SK-N-SH treated with all-trans-retinoic acid at 6 μM for 48 hours (cell line): ENCODE data around the gene AOPEP.

Source experiments
- ATAC-seq: fragments of 200-7000 bp; cut with Tn5 transposase; 3 replicates; pipeline ENCODE4 v1.9.1; 2020; ENCODE audit warnings: mild to moderate bottlenecking, moderate library complexity
- ARNTL ChIP-seq: fragments of 450-650 bp; formaldehyde crosslinking; IDR thresholded peaks from 2 replicates; pipeline ENCODE4 v1.5.0; 2020; ENCODE audit warnings: low read depth, mild to moderate bottlenecking, moderate library complexity, borderline replicate concordance
- BACH2 ChIP-seq: fragments of 250-450 bp; sonication (Bioruptor Pico); IDR thresholded peaks from 2 replicates; pipeline ENCODE4 v1.9.0; 2021; ENCODE audit warnings: mild to moderate bottlenecking, borderline replicate concordance
- CSDC2 ChIP-seq: fragments of 250-450 bp; sonication (Bioruptor Pico); IDR thresholded peaks from 2 replicates; pipeline ENCODE4 v1.5.0; 2020; ENCODE audit warnings: mild to moderate bottlenecking, moderate library complexity
- CSRNP3 ChIP-seq: fragments of 250-450 bp; sonication (Bioruptor Pico); IDR thresholded peaks from 2 replicates; pipeline ENCODE4 v1.5.1; 2021; ENCODE audit warnings: mild to moderate bottlenecking, moderate library complexity
- ESRRG ChIP-seq: fragments of 250-450 bp; sonication (Bioruptor Pico); IDR thresholded peaks from 2 replicates; pipeline ENCODE4 v1.6.1; 2021; ENCODE audit warnings: mild to moderate bottlenecking
- GLIS3 ChIP-seq: fragments of 250-450 bp; sonication (Bioruptor Pico); IDR thresholded peaks from 2 replicates; pipeline ENCODE4 v1.5.0; 2020; ENCODE audit warnings: mild to moderate bottlenecking, moderate library complexity
- ISL1 ChIP-seq: fragments of 250-450 bp; sonication (Bioruptor Pico); IDR thresholded peaks from 2 replicates; pipeline ENCODE4 v2.1.2; 2022; ENCODE audit warnings: mild to moderate bottlenecking, moderate library complexity
- OSR1 ChIP-seq: fragments of 250-450 bp; sonication (Bioruptor Pico); IDR thresholded peaks from 2 replicates; pipeline ENCODE4 v1.8.0; 2022; ENCODE audit warnings: moderate library complexity, mild to moderate bottlenecking, inconsistent platforms
- PATZ1 ChIP-seq: fragments of 250-450 bp; sonication (Bioruptor Pico); IDR thresholded peaks from 2 replicates; pipeline ENCODE4 v1.8.0; 2020; ENCODE audit warnings: mild to moderate bottlenecking, moderate library complexity, borderline replicate concordance
- RARB ChIP-seq: fragments of 250-450 bp; sonication (Bioruptor Pico); IDR thresholded peaks from 2 replicates; pipeline ENCODE4 v1.8.0; 2021; ENCODE audit warnings: mild to moderate bottlenecking, moderate library complexity
- SNAI2 ChIP-seq: fragments of 250-450 bp; sonication (Bioruptor Pico); IDR thresholded peaks from 2 replicates; pipeline ENCODE4 v1.5.0; 2020; ENCODE audit warnings: mild to moderate bottlenecking, moderate library complexity
- TCF4 ChIP-seq: fragments of 250-450 bp; sonication (Bioruptor Pico); IDR thresholded peaks from 2 replicates; pipeline ENCODE4 v1.8.0; 2021; ENCODE audit warnings: mild to moderate bottlenecking, moderate library complexity, borderline replicate concordance
- TOX ChIP-seq: fragments of 250-450 bp; sonication (Bioruptor Pico); IDR thresholded peaks from 2 replicates; pipeline ENCODE4 v1.8.0; 2021; ENCODE audit warnings: mild to moderate bottlenecking, moderate library complexity, borderline replicate concordance
- ZC3H10 ChIP-seq: fragments of 250-450 bp; sonication (Bioruptor Pico); IDR thresholded peaks from 2 replicates; pipeline ENCODE4 v1.5.1; 2021; ENCODE audit warnings: mild to moderate bottlenecking, moderate library complexity
- ZFP3 ChIP-seq: fragments of 250-450 bp; sonication (Bioruptor Pico); IDR thresholded peaks from 2 replicates; pipeline ENCODE4 v1.5.0; 2020; ENCODE audit warnings: mild to moderate bottlenecking, moderate library complexity
- ZFP30 ChIP-seq: fragments of 450-650 bp; formaldehyde crosslinking; IDR thresholded peaks from 2 replicates; pipeline ENCODE4 v1.5.0; 2022; ENCODE audit warnings: mild to moderate bottlenecking, moderate library complexity
- ZNF565 ChIP-seq: fragments of 450-650 bp; formaldehyde crosslinking; conservative IDR thresholded peaks from 2 replicates; pipeline ENCODE4 v1.5.0; 2020; ENCODE audit warnings: low read depth, mild to moderate bottlenecking, moderate library complexity
- ZNF70 ChIP-seq: fragments of 450-650 bp; formaldehyde crosslinking; IDR thresholded peaks from 2 replicates; pipeline ENCODE4 v1.5.0; 2020; ENCODE audit warnings: mild to moderate bottlenecking, moderate library complexity
- ZNF8 ChIP-seq: fragments of 450-650 bp; formaldehyde crosslinking; IDR thresholded peaks from 2 replicates; pipeline ENCODE4 v1.5.0; 2020; ENCODE audit warnings: mild to moderate bottlenecking, moderate library complexity
- TF ChIP-seq, protein P1 (sequence below): fragments of 250-450 bp; sonication (Bioruptor Pico); IDR thresholded peaks from 2 replicates; pipeline ENCODE4 v1.5.0; 2020; ENCODE audit warnings: mild to moderate bottlenecking, moderate library complexity
- TF ChIP-seq, protein P2 (sequence below): fragments of 250-450 bp; sonication (Bioruptor Pico); IDR thresholded peaks from 2 replicates; pipeline ENCODE4 v1.8.0; 2021; ENCODE audit warnings: low read depth, mild to moderate bottlenecking, moderate library complexity, borderline replicate concordance

Gene AOPEP

DNA sequence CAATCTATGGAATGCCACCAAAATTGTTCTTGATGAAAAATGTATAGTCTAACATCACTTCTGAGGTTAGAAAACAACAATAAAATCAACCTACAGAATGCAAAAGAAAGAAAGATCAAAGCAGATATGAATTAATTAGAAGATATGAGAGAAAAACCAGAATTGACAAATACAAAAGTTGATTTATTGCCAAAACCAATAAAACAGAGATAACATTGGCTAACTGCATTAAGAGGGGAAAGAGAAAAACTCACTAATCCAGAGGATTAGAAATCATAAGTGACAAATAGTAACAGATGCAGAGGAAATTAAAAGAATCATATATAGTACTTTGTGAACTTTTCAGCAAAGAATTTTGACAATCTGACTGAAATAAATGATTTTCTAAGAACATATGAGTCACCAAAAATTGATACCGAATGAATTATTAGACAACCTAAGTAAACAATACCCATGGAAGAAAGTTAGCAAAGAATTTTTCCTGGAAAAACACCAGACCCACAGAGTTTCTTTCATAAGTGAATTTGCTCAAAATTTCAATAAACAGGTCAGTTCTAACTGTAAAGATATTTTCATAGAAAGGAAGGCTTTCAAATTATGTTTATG is 167.7 kb downstream of the AOPEP start:
- no peak; the same call in 2 of the 3 replicates for ATAC-seq
- TF ChIP-seq ISL1 (CRISPR knock-in tag) (peak; percentile 82), TCF4 (CRISPR knock-in tag) (peak; percentile 70; the same call in 1 of the 2 replicates), PATZ1 (CRISPR knock-in tag) (no peak), CSRNP3 (no peak), TOX (CRISPR knock-in tag) (peak; percentile 20; the same call in 1 of the 2 replicates), ZNF565 (CRISPR knock-in tag) (no peak), ARNTL (CRISPR knock-in tag) (no peak), BACH2 (no peak)

DNA sequence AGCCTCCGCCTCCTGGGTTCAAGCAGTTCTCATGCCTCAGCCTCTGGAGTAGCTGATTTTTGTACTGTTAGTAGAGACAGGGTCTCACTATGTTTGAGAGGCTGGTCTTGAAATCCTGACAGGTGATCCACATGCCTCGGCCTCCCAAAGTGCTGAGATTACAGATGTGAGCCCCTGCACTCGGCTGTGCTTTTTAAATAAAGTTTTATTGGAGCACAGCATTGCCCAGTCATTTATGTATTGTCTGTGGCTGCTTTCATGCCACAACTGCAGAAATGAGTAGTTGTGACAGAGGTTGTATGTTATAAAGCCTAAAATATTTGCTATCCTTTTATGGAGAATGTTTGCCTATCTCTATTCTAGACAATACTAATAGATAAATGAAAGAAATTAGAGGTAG is 169.2 kb downstream of the AOPEP start:
- ATAC-seq, result no peak
- TF ChIP-seq SNAI2 (no peak), ISL1 (CRISPR knock-in tag) (no peak)

DNA sequence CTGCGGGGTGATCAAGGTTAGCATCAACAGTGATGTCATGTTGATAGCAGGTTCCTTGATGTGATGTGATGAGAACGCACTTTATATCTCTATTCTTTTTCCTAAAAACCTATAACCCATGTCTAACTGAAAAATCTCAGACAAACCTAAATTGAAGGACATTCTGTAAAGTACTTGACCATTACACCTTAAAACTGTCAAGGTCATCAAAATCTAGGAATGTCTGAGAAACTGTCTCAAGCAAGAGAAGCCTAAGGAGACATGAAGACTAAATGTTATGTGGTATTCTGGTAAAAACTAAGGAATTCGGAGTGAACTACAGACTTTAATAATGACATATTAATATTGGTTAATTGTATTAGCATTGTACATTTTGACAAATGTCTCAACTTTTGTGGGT is 170.0 kb downstream of the AOPEP start:
- TF ChIP-seq, protein P1, sequence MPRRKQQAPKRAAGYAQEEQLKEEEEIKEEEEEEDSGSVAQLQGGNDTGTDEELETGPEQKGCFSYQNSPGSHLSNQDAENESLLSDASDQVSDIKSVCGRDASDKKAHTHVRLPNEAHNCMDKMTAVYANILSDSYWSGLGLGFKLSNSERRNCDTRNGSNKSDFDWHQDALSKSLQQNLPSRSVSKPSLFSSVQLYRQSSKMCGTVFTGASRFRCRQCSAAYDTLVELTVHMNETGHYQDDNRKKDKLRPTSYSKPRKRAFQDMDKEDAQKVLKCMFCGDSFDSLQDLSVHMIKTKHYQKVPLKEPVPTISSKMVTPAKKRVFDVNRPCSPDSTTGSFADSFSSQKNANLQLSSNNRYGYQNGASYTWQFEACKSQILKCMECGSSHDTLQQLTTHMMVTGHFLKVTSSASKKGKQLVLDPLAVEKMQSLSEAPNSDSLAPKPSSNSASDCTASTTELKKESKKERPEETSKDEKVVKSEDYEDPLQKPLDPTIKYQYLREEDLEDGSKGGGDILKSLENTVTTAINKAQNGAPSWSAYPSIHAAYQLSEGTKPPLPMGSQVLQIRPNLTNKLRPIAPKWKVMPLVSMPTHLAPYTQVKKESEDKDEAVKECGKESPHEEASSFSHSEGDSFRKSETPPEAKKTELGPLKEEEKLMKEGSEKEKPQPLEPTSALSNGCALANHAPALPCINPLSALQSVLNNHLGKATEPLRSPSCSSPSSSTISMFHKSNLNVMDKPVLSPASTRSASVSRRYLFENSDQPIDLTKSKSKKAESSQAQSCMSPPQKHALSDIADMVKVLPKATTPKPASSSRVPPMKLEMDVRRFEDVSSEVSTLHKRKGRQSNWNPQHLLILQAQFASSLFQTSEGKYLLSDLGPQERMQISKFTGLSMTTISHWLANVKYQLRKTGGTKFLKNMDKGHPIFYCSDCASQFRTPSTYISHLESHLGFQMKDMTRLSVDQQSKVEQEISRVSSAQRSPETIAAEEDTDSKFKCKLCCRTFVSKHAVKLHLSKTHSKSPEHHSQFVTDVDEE, result no peak
- no peak for TF ChIP-seq CSDC2 (CRISPR knock-in tag)
- no peak for TF ChIP-seq ZNF8 (CRISPR knock-in tag)
- TF ChIP-seq ESRRG, result no peak
- TF ChIP-seq TCF4 (CRISPR knock-in tag), result no peak
- TF ChIP-seq ZFP30 (CRISPR knock-in tag), result no peak
- no peak for TF ChIP-seq ZNF565 (CRISPR knock-in tag)
- TF ChIP-seq SNAI2, result no peak
- no peak for TF ChIP-seq OSR1 (CRISPR knock-in tag)
- no peak for TF ChIP-seq ZNF70 (CRISPR knock-in tag)
- TF ChIP-seq GLIS3, result no peak
- TF ChIP-seq RARB (CRISPR knock-in tag), result no peak
- TF ChIP-seq ZC3H10 (CRISPR knock-in tag), result no peak
- no peak for TF ChIP-seq CSRNP3
- TF ChIP-seq, protein P2, sequence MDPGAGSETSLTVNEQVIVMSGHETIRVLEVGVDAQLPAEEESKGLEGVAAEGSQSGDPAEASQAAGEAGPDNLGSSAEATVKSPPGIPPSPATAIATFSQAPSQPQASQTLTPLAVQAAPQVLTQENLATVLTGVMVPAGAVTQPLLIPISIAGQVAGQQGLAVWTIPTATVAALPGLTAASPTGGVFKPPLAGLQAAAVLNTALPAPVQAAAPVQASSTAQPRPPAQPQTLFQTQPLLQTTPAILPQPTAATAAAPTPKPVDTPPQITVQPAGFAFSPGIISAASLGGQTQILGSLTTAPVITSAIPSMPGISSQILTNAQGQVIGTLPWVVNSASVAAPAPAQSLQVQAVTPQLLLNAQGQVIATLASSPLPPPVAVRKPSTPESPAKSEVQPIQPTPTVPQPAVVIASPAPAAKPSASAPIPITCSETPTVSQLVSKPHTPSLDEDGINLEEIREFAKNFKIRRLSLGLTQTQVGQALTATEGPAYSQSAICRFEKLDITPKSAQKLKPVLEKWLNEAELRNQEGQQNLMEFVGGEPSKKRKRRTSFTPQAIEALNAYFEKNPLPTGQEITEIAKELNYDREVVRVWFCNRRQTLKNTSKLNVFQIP (CRISPR knock-in tag), result no peak
- no peak for TF ChIP-seq ZFP3
- no peak for ATAC-seq
